Measurements from ENCODE around the gene PPIP5K1. TPM values are rescaled to one million over a fixed set of nuclear protein-coding genes. Genes with fewer than 3 reads are reported as not detected.
"Not testable (repeated sequence)": the region's sequence is repeated elsewhere in the genome, so short reads cannot be mapped to it uniquely, and the experiment has no call there.

The PPIP5K1 gene
- total and polyA plus RNA-seq, 9 of the 15 experiments (the other 6 are each of a cell fraction or from before 2014, with no cell fraction given): 2.5 to 74.6 (median 35.1) TPM

DNA sequence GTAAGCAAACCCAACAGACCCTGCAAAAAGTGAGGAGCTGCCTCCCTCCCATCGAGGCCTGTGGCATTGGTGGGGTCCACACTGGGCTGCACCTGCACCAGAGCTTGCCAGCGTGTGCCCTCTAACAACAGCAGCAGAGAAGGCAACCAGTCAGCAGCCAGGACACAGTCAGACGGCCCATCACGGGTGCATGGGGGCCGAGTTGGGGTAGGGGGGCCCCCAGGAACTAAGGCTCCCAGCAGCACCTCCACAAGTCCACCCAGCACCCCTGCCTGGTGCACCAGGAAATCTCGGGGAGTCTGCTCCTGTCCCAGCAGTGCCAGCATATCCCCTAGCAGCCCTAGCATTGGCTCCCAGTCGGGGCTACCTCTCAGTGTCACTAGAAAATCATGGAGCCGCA is 27.7 kb upstream of the PPIP5K1 start:
- DNase-seq (ENCODE audit: extremely low read depth in 1 of 4, low spot score in 3 of 4); FAIRE-seq; H3K4me2 ChIP-seq (ENCODE audit: insufficient read depth, low read length); H3K9ac ChIP-seq (ENCODE audit: insufficient read depth in 1 of 2, low read depth in 2 of 2, low read length in 2 of 2); H3K9me3 ChIP-seq (replicated peaks; ENCODE audit: control insufficient read depth, insufficient read depth, low read depth, low read length); H3K27me3 ChIP-seq (ENCODE audit: control insufficient read depth in 2 of 2, insufficient read depth in 2 of 2, low read length in 2 of 2); ATAC-seq; in situ Hi-C loops (cut with MboI); intact Hi-C loops (cut with micrococcal nuclease); H4K20me1 ChIP-seq (replicated peaks; ENCODE audit: control insufficient read depth, insufficient read depth, low read length); H3K9me1 ChIP-seq (ENCODE audit: control insufficient read depth, insufficient read depth, low read length); H3K4me1 ChIP-seq (replicated peaks in 1 of 2; ENCODE audit: control insufficient read depth in 2 of 2, insufficient read depth in 2 of 2, low read length in 2 of 2); H3K79me2 ChIP-seq (ENCODE audit: control insufficient read depth, insufficient read depth, low read length); H3K4me3 ChIP-seq; H3K36me3 ChIP-seq (ENCODE audit: control insufficient read depth, insufficient read depth, low read length); POLR2A ChIA-PET; CTCF ChIA-PET (ENCODE audit: low intra/inter-chr PET ratio); H3K27ac ChIP-seq (ENCODE audit: extremely low read depth, low read depth, low read length); H2AFZ ChIP-seq (ENCODE audit: low read depth, low read length); BruUV-seq (replicated peaks): not testable (repeated sequence)
- 3% methylated on average over 3 of the region's 8 CpGs for WGBS (ENCODE audit: insufficient coverage, low coverage, missing lambda C conversion rate)

- H2AFZ ChIP-seq (ENCODE audit: low read depth, low read length); CTCF ChIA-PET (ENCODE audit: low intra/inter-chr PET ratio); H3K9ac ChIP-seq (ENCODE audit: insufficient read depth in 1 of 2, low read depth in 2 of 2, low read length in 2 of 2); intact Hi-C loops (cut with micrococcal nuclease); H3K36me3 ChIP-seq (ENCODE audit: control insufficient read depth, insufficient read depth, low read length); H3K4me1 ChIP-seq (replicated peaks in 1 of 2; ENCODE audit: control insufficient read depth in 2 of 2, insufficient read depth in 2 of 2, low read length in 2 of 2); H3K4me3 ChIP-seq; POLR2A ChIA-PET; DNase-seq (ENCODE audit: extremely low read depth in 1 of 4, low spot score in 3 of 4); BruUV-seq (replicated peaks); H3K27ac ChIP-seq (ENCODE audit: extremely low read depth, low read depth, low read length); H3K79me2 ChIP-seq (ENCODE audit: control insufficient read depth, insufficient read depth, low read length); H3K27me3 ChIP-seq (ENCODE audit: control insufficient read depth in 2 of 2, insufficient read depth in 2 of 2, low read length in 2 of 2); H3K4me2 ChIP-seq (ENCODE audit: insufficient read depth, low read length); H4K20me1 ChIP-seq (replicated peaks; ENCODE audit: control insufficient read depth, insufficient read depth, low read length); FAIRE-seq; ATAC-seq; H3K9me3 ChIP-seq (replicated peaks; ENCODE audit: control insufficient read depth, insufficient read depth, low read depth, low read length); H3K9me1 ChIP-seq (ENCODE audit: control insufficient read depth, insufficient read depth, low read length): not testable (repeated sequence)
- 6% methylated on average over 6 of the region's 6 CpGs for WGBS (ENCODE audit: insufficient coverage, low coverage, missing lambda C conversion rate)
- in situ Hi-C loops (cut with MboI): loop anchor here (5.0 kb wide), 1 partner anchor 100 kb away; no protein-coding TSS in a partner anchor
Measured at GRCh38 chr15:43602233-43602632, 12.2 kb upstream of the PPIP5K1 start.

Measured in K562 (cell line).